ENCODE results near the gene ZCCHC17. TPM values are rescaled to one million over a fixed set of nuclear protein-coding genes. Genes with fewer than 3 reads are reported as not detected.

Gene ZCCHC17
- total RNA-seq, 1 donor from 2014 or later, result 17.4 TPM

DNA sequence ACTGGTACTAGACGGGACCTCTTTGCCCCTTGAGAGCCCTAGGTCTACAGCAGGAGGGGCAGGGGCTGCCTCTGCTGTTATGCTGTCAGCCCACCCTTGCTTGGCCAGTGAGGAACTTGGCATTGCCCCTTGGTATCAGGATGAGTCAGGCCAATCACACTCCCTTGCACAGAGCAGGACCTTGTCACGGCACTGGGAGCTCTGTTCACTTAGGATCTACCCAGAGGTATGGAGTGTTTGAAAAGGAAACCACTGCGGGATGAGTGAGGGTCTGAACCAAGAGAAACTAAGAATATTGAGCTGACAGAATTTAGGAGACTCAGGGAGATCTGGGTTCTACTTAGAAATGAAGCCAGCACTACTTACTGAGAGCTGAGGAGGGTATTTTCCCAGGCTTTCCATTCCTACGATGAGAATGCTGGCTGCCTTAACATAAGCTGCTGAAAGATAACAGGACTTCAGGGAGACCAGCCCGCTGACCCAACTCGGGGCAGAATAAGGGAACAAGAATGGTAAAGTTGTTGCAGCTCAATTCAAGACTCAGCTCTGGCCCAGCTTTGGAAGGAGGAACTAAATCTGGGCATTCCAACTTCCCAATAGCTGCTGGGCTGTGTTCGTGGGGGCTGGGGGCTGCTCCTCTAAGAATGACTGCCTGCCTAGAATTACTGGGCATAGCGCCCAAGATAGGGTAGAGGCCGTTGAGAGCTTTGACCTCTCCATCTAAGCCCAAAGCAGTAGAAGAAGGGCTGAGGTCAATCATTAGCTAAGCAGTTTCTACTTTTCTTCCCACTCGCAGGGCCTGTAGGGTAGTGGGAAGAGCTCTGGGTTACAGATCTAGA is 74.5 kb downstream of the ZCCHC17 start:
- DNase-seq (ENCODE audit: extremely low spot score in 2 of 2), result no peak
- Histone ChIP-seq H3K36me3 (peaks cover 0 to 12% of the 10 kb centered on the region in 2 donors), H3K4me3 (peak overlapping the region in 1 of 2 donors; percentile 47), H3K27ac (peak overlapping the region; percentile 91), H3K9me3 (no peaks in the 10 kb centered on the region), H3K4me1 (peaks cover 53% of the 10 kb centered on the region), H3K27me3 (no peaks in the 10 kb centered on the region)
- TF ChIP-seq, protein P1, sequence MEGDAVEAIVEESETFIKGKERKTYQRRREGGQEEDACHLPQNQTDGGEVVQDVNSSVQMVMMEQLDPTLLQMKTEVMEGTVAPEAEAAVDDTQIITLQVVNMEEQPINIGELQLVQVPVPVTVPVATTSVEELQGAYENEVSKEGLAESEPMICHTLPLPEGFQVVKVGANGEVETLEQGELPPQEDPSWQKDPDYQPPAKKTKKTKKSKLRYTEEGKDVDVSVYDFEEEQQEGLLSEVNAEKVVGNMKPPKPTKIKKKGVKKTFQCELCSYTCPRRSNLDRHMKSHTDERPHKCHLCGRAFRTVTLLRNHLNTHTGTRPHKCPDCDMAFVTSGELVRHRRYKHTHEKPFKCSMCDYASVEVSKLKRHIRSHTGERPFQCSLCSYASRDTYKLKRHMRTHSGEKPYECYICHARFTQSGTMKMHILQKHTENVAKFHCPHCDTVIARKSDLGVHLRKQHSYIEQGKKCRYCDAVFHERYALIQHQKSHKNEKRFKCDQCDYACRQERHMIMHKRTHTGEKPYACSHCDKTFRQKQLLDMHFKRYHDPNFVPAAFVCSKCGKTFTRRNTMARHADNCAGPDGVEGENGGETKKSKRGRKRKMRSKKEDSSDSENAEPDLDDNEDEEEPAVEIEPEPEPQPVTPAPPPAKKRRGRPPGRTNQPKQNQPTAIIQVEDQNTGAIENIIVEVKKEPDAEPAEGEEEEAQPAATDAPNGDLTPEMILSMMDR (IDR thresholded peaks at IDR 0.05), result no peak
- no peak for TF ChIP-seq POLR2AphosphoS5 (IDR thresholded peaks at IDR 0.05; ENCODE audit: insufficient read depth in 1 of 2, low read depth in 1 of 2)
- TF ChIP-seq POLR2A (IDR thresholded peaks at IDR 0.05), result no peak
- intact Hi-C loops (cut with DNase I), result no loop called here

DNA sequence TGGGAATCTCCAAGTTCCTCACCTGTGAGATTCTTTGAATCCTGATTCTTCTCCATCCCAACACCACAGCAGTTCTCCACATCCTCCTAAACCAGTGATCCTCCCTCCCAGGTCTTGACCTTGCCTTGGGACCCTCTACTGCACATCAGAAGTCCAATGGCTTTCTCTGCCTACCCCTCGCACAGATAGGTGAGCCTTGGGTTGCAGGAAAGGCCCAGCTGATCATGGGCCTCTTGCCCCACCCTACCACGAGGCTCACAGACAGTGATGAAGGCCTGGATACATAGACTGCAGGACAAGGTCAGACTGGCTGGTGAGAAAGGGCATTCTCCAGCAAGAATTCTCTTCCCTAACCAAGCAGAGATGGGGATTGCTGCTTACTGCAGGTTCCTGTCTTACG is 75.2 kb downstream of the ZCCHC17 start:
- Histone ChIP-seq H3K27ac (peak overlapping the region; percentile 91), H3K4me1 (peaks cover 53% of the 10 kb centered on the region), H3K4me3 (peak overlapping the region; percentile 47 to 66), H3K27me3 (no peaks in the 10 kb centered on the region), H3K36me3 (peaks cover 0 to 9% of the 10 kb centered on the region in 2 donors), H3K9me3 (no peaks in the 10 kb centered on the region)
- no peak for DNase-seq (ENCODE audit: extremely low spot score in 2 of 2)
- intact Hi-C loops (cut with DNase I), result no loop called here
- TF ChIP-seq, protein P1 (IDR thresholded peaks at IDR 0.05), result no peak
- no peak for TF ChIP-seq POLR2AphosphoS5 (IDR thresholded peaks at IDR 0.05; ENCODE audit: insufficient read depth in 1 of 2, low read depth in 1 of 2)
- TF ChIP-seq POLR2A (IDR thresholded peaks at IDR 0.05), result no peak

DNA sequence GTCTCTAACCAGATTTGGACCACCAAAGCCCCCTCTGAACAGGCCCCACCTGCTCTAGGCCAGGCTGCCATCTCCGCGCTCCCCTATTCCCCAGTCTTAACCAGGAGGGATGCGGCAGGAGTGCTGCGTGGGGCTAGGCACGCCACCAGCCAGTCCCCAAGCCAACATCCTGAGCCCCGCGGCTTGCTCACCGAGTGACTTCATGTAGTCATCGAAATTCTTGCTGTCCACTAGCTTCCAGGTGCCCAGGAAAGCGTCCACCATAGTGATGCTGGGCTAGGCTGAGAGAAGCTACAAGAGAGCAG is 75.9 kb downstream of the ZCCHC17 start:
- Histone ChIP-seq H3K36me3 (peaks cover 0 to 4% of the 10 kb centered on the region in 2 donors), H3K4me1 (peaks cover 53% of the 10 kb centered on the region), H3K9me3 (no peaks in the 10 kb centered on the region), H3K27ac (peak overlapping the region; percentile 91), H3K27me3 (no peaks in the 10 kb centered on the region), H3K4me3 (peak overlapping the region; percentile 47 to 66)
- no peak for DNase-seq (ENCODE audit: extremely low spot score in 2 of 2)
- intact Hi-C loops (cut with DNase I), result no loop called here
- TF ChIP-seq, protein P1 (IDR thresholded peaks at IDR 0.05), result no peak
- TF ChIP-seq POLR2AphosphoS5 (IDR thresholded peaks at IDR 0.05; ENCODE audit: insufficient read depth in 1 of 2, low read depth in 1 of 2) (no peak), POLR2A (IDR thresholded peaks at IDR 0.05) (peak in 1 of 2 donors; percentile 20)

DNA sequence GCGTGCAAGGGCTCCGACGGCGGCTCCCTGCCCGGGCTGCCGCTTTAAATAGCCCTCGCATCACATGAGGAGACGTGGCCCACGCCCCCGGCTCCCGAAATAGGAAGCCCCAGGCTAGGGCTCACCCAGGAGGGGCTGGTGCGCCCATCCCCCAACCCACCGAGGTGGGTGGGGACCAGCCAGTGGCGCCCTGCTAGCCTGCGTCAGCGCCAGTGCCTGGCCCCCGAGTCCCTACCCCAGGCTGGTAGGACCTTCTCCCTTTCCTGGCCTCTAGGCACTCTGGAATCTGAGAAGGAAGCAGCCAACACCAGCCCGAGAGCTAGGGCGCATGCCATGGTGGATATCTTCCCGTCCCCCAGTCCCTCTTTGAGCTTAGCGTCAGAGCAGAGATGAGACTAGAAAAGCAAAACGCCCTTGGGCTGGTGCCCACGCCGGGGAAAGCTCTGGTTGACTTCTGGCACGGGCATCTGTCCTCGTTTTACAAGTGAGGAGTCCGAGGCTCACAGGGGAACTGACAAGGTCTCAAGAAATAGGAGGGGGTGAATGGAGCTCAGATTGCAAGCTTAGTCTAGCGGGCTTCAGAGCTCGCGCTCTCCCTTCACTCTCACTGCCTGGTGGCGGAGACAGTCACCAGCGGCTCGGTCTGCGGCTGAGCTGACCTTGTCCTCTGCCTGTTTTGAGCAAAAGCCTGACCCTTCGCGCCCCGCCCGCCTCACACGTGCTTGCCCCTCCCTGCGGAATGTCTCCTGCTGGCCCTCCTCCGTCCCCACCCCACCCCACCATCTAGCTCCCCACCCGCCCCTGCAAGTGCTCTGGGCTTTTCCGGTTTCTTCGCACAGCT is 76.4 kb downstream of the ZCCHC17 start, which contains the start of gene FABP3:
Gene FABP3 (minus strand): TSS at position 21 of the 841 bp plus-strand sequence. CDS start 62 bp downstream, outside the sequence.
- Histone ChIP-seq H3K4me3 (peak within 1 kb of the TSS; percentile 47 to 66), H3K9me3 (no peaks in the 10 kb centered on the region), H3K27me3 (no peaks in the 10 kb centered on the region), H3K4me1 (peaks cover 53% of the 10 kb centered on the region), H3K36me3 (no peaks in the 10 kb centered on the region), H3K27ac (peak within 1 kb of the TSS; percentile 91)
- TF ChIP-seq POLR2A (IDR thresholded peaks at IDR 0.05) (peak in 1 of 2 donors; percentile 20), POLR2AphosphoS5 (IDR thresholded peaks at IDR 0.05; ENCODE audit: insufficient read depth in 1 of 2, low read depth in 1 of 2) (peak in 1 of 2 donors; percentile 79)
- TF ChIP-seq, protein P1 (IDR thresholded peaks at IDR 0.05), result no peak
- intact Hi-C loops (cut with DNase I), result no loop called here
- no peak for DNase-seq (ENCODE audit: extremely low spot score in 2 of 2)

All from vagina (tissue), 2 donors.